ENCODE measurements around the gene GOLPH3.

Gene GOLPH3

DNA sequence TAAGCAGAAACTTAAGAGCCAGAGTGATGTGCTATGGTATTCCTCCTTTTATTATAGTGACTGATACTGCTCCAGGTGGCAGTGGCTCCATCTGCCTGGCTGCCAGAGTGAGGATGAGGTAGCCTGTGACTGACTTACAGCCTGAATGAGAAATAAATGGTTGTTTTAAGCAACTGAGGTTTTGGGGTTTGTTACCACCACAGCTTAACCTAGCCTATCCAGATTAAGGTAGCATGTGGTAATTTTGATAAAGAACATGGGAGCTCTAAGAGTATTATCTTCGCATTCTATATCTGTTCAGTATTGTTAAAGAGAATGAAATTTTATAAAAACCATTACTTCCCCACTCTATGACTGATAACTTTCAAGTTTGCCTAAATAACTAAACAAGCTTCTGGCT is 39.0 kb downstream of the GOLPH3 start:
- Histone ChIP-seq H3K4me1 (ENCODE audit: control insufficient read depth, insufficient read depth, low read length) (peaks cover 13% of the 10 kb centered on the region; the same call in 1 of the 2 replicates), H3K36me3 (ENCODE audit: control insufficient read depth in 2 of 2, insufficient read depth in 1 of 2, low read length in 2 of 2) (peaks cover 24 to 38% of the 10 kb centered on the region in 2 experiments), H3K4me3 (ENCODE audit: low read depth, low read length) (no peak overlapping the region), H3K9me3 (ENCODE audit: control insufficient read depth, insufficient read depth, low read depth, low read length) (no peaks in the 10 kb centered on the region), H3K27ac (ENCODE audit: extremely low read depth, low read depth, low read length) (no peak overlapping the region)
- ChIA-PET CTCF (interaction anchor here (0.6 to 1.1 kb wide), 3 partner anchors 8 to 194 kb away, joined by 3 read pairs; no protein-coding TSS in a partner anchor), POLR2A (no interaction called here)
- no peak for TF ChIP-seq ZBTB20 (tag by site-specific recombination; IDR thresholded peaks at IDR 0.05)
- no peak for TF ChIP-seq ZNF266 (tag by site-specific recombination; IDR thresholded peaks at IDR 0.05; ENCODE audit: low read depth)
- TF ChIP-seq ZNF449 (tag by site-specific recombination; IDR thresholded peaks at IDR 0.05): no peak
- TF ChIP-seq ZNF311 (tag by site-specific recombination; IDR thresholded peaks at IDR 0.05; ENCODE audit: borderline replicate concordance): no peak
- TF ChIP-seq, protein P1, sequence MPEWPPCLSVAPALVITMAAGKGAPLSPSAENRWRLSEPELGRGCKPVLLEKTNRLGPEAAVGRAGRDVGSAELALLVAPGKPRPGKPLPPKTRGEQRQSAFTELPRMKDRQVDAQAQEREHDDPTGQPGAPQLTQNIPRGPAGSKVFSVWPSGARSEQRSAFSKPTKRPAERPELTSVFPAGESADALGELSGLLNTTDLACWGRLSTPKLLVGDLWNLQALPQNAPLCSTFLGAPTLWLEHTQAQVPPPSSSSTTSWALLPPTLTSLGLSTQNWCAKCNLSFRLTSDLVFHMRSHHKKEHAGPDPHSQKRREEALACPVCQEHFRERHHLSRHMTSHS (tag by site-specific recombination; IDR thresholded peaks at IDR 0.05): no peak
- TF ChIP-seq ZNF660 (tag by site-specific recombination; IDR thresholded peaks at IDR 0.05): no peak
- TF ChIP-seq REPIN1 (tag by site-specific recombination; IDR thresholded peaks at IDR 0.05; ENCODE audit: low read depth): no peak
- TF ChIP-seq ZSCAN5A (tag by site-specific recombination; IDR thresholded peaks at IDR 0.05): no peak
- TF ChIP-seq ZNF521 (tag by site-specific recombination; IDR thresholded peaks at IDR 0.05): no peak
- no peak for TF ChIP-seq BCL6B (tag by site-specific recombination; IDR thresholded peaks at IDR 0.05)
- TF ChIP-seq ZNF221 (tag by site-specific recombination; IDR thresholded peaks at IDR 0.05; ENCODE audit: borderline replicate concordance): no peak
- TF ChIP-seq ZNF670 (tag by site-specific recombination; IDR thresholded peaks at IDR 0.05; ENCODE audit: low read depth): no peak

- ChIA-PET CTCF (interaction anchor here (0.7 kb wide), 1 partner anchor 278 kb away, joined by 3 read pairs; no protein-coding TSS in a partner anchor), POLR2A (no interaction called here)
- TF ChIP-seq ZNF433 (tag by site-specific recombination; IDR thresholded peaks at IDR 0.05; ENCODE audit: low read depth): no peak
- TF ChIP-seq ZNF362 (tag by site-specific recombination; IDR thresholded peaks at IDR 0.05): peak; percentile 91
- TF ChIP-seq, protein P2, sequence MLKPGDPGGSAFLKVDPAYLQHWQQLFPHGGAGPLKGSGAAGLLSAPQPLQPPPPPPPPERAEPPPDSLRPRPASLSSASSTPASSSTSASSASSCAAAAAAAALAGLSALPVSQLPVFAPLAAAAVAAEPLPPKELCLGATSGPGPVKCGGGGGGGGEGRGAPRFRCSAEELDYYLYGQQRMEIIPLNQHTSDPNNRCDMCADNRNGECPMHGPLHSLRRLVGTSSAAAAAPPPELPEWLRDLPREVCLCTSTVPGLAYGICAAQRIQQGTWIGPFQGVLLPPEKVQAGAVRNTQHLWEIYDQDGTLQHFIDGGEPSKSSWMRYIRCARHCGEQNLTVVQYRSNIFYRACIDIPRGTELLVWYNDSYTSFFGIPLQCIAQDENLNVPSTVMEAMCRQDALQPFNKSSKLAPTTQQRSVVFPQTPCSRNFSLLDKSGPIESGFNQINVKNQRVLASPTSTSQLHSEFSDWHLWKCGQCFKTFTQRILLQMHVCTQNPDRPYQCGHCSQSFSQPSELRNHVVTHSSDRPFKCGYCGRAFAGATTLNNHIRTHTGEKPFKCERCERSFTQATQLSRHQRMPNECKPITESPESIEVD (tag by site-specific recombination; IDR thresholded peaks at IDR 0.05): 0 out of 2 replicates have a peak, but pooled peaks have one; percentile 11
- no peak for TF ChIP-seq ZNF2 (tag by site-specific recombination; IDR thresholded peaks at IDR 0.05)
- peaks cover 22 to 34% of the 10 kb centered on the region in 2 experiments for H3K36me3 ChIP-seq (ENCODE audit: control insufficient read depth in 2 of 2, insufficient read depth in 1 of 2, low read length in 2 of 2)
- no peak overlapping the region for H3K27ac ChIP-seq (ENCODE audit: extremely low read depth, low read depth, low read length)
- H3K4me3 ChIP-seq (ENCODE audit: low read depth, low read length): no peak overlapping the region
- peaks cover 18% of the 10 kb centered on the region for H3K4me1 ChIP-seq (ENCODE audit: control insufficient read depth, insufficient read depth, low read length)
- no peaks in the 10 kb centered on the region for H3K9me3 ChIP-seq (ENCODE audit: control insufficient read depth, insufficient read depth, low read depth, low read length)
Observed at GRCh38 chr5:32132757-32133156, 41.4 kb downstream of the GOLPH3 start.
